Ishikawa (cell line): Measurements from ENCODE around the gene COX6B2.

Experiments used
- CEBPB ChIP-seq: IDR thresholded peaks from 2 replicates; pipeline ENCODE4 v1.6.1; 2012
- CREB1 ChIP-seq: IDR thresholded peaks from 2 replicates; pipeline ENCODE4 v1.6.1; 2012; ENCODE audit warnings: low read depth
- EP300 ChIP-seq: IDR thresholded peaks from 2 replicates; pipeline ENCODE4 v1.6.1; 2012; ENCODE audit warnings: borderline replicate concordance
- FOXM1 ChIP-seq: IDR thresholded peaks from 2 replicates; pipeline ENCODE4 v1.6.1; 2012; ENCODE audit warnings: low read depth, borderline replicate concordance
- MAX ChIP-seq: IDR thresholded peaks from 2 replicates; pipeline ENCODE4 v1.6.1; 2012
- NFIC ChIP-seq: IDR thresholded peaks from 2 replicates; pipeline ENCODE4 v1.6.1; 2012
- RAD21 ChIP-seq: IDR thresholded peaks from 2 replicates; pipeline ENCODE4 v1.6.1; 2012; ENCODE audit warnings: low read depth
- REST ChIP-seq: IDR thresholded peaks from 2 replicates; pipeline ENCODE4 v1.6.1; 2012; ENCODE audit warnings: low read depth, mild to moderate bottlenecking
- TAF1 ChIP-seq: IDR thresholded peaks from 2 replicates; pipeline ENCODE4 v1.6.1; 2012; ENCODE audit warnings: low read depth, mild to moderate bottlenecking
- TEAD4 ChIP-seq: IDR thresholded peaks from 2 replicates; pipeline ENCODE4 v1.6.1; 2012
- USF1 ChIP-seq: IDR thresholded peaks from 2 replicates; pipeline ENCODE4 v1.6.1; 2012
- YY1 ChIP-seq: IDR thresholded peaks from 2 replicates; pipeline ENCODE4 v1.6.1; 2012; ENCODE audit warnings: low read depth
- ZBTB7A ChIP-seq: IDR thresholded peaks from 2 replicates; pipeline ENCODE4 v1.6.1; 2012; ENCODE audit warnings: low read depth

GRCh38 chr19:55314396-55314795, 40.1 kb downstream of the COX6B2 start:
- no peak for TF ChIP-seq CREB1
- TF ChIP-seq CEBPB, result no peak
- TF ChIP-seq EP300, result no peak
- TF ChIP-seq MAX, result no peak
- no peak for TF ChIP-seq TEAD4
- no peak for TF ChIP-seq YY1
- no peak for TF ChIP-seq RAD21
- TF ChIP-seq REST, result no peak
- no peak for TF ChIP-seq USF1
- TF ChIP-seq NFIC, result no peak
- no peak for TF ChIP-seq TAF1
- TF ChIP-seq FOXM1, result no peak
- TF ChIP-seq ZBTB7A, result no peak
